HG02571 (cell line): ENCODE results near the gene LEKR1.
"Not testable (repeated sequence)": the region's sequence is repeated elsewhere in the genome, so short reads cannot be mapped to it uniquely, and the experiment has no call there.

Experiments
- ATAC-seq: cut with Tn5 transposase; IDR thresholded peaks from one replicate; pipeline ENCODE4 v1.9.1; 2021; ENCODE audit warnings: mild to moderate bottlenecking, moderate library complexity; ENCODE audit not compliant: unreplicated experiment

LEKR1 gene

DNA sequence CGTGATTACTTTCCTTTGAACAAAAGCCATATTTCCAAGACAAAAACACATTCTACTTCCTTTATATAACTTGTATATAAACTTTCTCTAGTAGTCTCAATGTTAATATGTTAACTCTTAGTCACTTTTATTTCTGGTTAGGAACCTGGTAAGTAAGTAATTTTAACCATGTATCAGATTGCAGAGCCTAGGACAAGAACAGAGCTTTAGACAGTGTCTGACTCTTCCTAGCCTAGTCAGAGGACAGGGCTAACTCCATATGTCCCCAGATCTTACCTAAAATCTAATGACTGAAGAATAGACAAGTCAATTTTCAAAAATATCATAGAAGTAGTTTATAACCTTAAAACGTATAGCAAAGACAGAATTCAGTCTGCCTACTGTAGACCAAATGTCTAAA, 8.3 kb downstream of the LEKR1 start:
- no peak for ATAC-seq

DNA sequence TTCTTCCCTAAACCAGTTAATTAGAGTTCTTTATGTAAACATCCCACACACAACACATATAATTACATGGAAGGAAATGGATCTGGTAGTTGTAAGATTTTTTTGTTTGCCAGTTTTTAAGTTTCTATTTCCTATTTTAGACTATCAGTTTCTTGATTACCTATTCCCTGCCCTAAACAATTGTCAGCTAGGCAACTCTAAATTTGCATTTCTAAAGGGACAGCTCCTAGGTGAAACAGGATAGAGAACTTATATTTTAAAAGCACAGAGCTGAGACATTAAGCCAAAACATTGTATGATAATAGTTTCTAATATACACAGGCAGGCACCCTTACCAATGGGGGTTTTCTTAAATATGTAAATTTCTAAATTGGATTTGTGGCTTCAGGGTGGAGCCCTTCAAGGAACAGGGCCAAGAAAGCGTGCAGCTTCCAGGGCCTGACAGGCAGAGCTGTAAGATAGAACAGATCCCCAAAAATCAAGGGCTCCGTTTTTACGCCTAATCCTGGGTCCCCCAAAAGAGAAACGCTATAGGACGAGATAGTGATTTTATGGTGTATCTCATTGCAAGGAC, 8.9 kb downstream of the LEKR1 start:
- ATAC-seq, result no peak

DNA sequence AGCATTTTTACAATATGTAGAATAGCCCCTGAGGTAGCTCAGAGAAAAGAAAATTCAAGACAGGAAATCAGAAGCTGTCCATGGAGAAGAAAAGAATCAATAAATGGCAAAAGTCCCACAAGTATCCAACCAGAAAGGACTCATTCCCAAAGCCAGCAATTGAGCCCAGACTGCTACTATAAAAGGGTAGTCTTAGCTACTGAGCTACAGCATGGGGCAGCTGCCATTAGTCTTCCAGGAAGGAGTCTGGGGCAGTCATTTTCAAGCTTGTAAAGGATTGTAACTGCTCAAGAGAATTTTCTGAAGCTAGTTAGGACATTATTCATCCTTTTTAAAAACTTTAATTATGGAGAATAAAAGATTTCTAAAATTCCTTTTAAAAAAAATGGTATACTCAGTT, 10.5 kb downstream of the LEKR1 start:
- ATAC-seq, result no peak

DNA sequence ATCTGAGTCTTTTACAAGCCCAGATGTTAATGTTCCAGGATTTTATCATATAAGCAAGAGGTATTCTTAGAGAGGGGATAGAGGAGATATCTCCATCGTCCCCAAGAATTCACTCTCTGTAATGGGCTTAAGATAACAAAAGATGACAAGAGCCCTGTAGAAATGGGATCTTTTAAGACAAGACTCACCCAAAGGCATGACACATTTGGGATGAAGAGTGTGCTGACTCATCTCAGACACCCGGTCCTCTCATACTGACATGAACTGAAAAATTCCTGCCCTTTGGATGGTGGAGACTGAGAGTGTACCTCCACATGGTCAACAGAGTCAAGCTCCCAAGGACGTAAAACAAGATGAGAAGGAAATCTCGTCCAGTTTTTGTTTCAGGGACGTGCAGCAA, 11.0 kb downstream of the LEKR1 start:
- no peak for ATAC-seq

DNA sequence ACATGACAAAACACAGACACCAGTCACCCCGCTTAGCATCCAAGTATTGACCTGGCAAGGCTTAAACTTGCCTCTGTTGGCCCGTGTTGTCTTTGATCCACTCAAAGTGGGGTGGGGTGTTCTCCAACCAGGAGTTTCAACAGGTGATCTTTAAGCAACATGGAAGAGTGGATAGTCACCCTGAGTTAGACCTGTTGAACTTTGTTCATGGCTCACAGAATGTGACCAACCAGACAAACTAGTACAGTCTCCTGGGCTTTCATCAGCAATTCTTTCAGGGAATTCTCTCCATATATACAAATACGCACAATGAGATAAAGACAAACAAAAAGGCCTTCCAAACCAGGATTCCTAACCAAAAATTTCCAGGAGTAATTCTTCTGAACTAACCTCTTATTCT, 11.9 kb downstream of the LEKR1 start:
- ATAC-seq, result no peak

DNA sequence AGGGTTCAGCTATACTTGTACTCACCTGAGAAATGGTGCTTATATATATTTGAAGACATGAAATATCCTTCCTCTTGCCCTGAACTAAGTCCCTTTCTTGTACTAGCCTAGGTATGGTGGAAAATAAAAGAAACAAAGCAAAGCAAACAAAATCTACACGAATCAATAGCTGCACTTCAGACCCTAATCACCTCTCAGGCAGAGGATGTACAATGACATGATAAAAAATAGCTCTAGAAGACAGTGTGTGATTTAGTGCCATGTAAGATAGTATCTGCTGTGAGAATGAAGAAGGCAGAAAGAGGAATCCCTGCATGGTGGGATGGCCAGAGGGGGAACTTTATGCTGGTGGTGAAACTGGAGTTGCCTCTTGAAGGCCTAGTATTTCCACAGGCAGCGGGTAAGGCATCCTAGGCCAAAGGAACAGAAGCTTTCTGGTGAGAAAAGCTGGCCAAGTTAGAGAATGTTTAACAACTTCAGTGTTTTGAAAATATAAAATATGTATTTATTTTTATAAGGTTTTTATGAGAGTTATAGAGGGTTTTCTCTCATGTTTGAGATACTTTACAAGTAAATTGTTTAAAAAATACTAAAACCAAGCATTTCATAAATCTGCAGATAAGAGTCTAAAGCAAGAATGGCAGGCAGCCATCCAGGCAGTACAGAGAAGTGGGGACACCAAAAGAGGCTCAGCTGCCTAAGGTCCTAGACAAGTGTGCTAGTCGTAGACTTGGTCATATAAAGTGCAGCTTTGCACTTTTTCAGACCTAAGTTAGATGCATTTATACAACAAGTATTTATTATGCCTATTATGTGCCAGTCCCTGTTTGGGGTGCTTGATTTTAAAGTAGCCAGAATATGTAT, 14.9 kb downstream of the LEKR1 start:
- ATAC-seq, result no peak

DNA sequence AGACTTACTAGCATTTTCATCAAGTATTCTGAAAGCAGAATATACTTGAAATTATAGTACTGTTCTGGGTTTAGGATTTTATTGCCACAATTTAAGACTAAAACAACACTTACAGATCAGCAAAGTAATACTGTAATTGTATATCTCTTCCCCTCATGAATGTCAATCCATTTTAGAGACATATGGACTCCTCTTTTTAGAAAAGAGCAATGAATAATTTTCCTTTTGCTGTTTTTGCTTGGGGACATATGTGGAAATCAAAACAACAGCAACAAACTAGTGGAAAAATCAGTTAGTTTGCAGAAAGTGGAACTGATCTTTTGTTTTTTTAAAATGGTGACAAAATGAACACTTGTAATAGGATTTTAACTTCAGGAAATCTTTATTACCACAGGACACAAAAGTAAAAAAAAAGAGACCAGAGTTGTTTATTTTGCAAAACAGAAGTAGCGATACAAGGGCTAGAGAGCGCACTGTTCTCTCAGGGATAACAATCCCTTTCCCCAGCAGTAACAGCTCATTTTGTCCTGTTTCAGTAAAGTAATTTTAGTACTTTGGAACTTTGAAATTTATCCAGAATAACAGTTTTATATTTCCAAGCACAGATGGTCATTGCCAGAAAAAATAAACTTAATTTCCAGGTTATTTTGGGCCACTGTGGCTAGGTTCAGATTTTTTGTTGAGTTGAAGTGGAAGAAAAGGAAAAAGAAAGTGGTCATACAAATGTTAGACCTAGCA, 17.1 kb downstream of the LEKR1 start:
- ATAC-seq, result no peak

DNA sequence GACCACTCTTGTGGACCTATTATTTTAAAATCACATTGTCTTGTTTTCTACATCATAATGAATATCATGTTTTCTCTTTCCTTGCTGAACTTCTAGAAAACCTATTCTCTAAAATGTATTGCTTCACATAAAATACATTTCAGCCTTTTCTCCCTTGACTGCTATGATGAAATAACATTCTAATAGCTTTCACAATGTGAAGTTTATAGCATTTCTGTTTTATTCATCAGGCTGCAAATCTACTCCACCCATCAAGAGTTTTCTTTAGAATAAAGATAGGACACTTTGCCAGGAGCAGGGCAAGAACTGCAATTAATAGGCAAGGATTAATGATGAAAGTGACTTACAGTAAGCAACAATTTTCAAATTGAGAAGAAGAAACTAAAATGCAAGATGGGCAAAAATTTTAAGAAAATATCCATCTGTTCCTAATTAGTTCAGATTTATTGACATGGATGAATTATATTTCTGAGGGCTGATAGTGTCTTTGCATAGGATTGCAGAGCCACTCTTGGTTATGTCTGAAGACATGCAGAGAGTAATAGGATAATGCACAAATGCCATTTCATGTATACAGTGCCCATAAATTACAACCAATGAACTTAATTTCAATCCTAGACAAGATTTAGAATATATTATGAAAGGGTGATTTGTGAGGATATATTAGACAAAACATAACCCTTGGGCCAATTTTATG, 21.7 kb downstream of the LEKR1 start:
- ATAC-seq, result no peak

DNA sequence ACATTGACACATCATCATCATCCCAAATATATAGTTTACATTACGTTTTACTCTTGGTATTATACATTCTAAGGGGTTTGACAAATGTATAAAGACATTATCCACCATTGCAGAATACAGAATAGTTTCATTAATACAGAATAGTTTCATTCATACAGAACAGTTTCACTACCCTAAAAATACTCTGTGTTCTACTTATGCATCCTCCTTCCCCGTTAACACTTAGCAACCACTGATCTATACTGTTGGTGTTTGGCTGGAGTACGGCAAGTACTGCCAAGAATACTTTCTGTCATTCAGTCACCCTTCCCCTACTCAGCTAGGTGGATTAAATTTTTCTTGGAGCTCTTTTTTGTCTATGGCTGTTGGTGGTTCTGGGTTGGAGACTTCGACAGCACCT, 33.4 kb downstream of the LEKR1 start:
- peak; percentile 86 for ATAC-seq

DNA sequence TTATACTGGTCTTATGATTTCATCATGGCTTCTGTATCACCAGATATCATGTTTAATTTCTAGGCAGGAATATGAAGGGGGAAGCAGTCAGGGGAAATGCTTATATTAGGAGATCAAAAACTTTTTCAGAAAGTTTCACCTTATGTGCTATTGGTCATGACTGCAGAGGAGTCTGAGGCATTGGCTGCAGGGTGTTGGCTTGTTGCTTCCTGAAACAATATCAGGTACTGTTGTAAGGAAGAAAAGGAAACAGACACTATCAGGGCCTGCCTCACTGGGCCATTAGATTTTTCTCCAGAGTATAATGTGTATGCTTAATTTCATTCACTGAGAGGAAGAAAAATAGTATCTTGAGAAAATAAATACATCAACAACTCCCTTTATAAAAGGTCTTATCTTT, 34.7 kb downstream of the LEKR1 start:
- ATAC-seq, result no peak

DNA sequence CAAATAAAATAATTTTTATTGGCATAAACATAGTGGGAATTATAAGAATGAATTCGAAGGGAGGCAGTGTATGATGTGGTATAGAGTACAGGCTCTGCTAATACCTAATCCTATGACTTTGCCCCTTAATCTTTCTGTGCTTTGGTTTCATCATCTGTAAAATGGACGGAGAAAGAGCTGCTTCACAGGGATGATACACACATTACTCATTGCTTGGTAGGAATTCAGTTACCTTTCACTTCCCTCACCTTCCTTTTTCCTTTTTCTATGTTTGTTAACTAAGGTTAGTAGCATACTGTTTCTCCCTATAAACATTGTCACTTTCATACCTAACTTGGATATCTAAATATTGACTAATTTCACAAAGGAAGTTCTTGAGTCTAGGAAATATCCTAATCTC, 36.2 kb downstream of the LEKR1 start:
- no peak for ATAC-seq

DNA sequence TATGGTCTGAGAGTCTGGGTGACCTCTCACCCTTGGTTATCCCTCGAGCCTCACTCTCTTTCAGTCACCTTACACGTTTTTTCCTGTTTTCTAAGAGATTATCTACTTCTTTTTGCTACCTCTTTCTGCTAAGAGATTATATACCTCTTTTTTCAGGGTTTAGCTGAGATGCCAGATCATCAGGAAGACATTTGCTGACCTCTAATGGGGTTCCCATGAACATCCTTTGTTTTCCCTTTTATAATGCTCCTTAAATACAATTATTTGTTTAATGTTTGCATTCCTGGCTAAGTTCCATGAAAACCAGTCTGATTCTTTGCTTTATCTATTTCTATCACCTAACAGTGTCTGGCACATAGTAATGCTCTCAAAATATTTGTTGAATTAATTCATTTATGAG, 39.6 kb downstream of the LEKR1 start:
- ATAC-seq, result no peak

DNA sequence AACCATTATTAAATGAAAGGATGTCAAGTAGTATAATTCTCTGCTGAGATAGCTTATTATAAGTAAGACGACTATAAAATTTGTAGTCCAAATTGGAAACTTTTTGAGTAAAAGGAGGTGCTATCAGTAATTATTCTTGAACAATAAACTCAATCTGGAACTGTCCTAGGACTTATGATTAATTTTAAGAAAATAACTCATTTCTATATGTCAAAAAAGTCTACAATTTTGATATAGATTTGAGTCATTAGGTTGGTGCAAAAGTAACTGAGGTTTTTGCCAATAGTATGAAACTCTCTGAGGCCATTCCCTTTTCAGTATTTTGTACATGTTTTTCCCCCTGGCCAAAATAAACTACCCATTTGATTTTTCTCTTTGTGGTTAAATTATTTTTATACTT, 41.0 kb downstream of the LEKR1 start:
- ATAC-seq, result no peak

DNA sequence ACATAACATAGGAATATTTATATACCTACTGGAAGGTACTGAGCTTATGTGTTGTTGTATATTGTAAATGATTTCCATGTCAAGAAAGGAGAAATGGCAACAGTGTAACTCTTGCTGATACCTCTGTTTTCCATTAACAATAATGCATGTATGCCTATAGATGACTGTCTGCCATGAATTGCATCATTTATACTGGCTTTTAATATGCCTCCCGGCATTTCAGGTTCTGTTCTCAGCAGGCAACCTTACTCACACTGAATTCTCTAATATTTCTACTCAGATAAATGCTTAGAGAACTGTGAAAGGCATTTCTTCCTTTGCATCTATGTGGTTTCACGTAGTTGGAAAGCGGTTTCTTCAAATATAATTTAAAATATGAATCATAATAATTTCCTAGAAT, 41.8 kb downstream of the LEKR1 start:
- ATAC-seq, result no peak

DNA sequence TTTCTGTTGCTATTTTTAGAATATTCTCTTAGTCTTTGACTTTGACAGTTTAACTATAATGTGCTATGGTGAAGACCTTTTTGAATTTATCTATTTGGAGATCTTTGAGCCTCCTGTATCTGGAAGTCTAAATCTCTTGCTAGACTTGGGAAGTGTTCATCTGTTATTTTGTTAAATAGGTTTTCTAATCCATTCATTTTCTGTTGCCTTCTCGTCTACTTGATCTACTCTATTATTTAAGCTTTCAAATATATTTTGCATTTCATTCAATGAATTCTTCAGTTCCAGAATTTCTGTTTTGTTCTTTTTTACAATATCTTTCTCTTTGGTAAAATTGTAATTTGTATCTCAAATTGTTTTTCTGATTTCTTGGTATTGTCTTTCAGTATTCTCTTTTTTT, 47.8 kb downstream of the LEKR1 start:
- no peak for ATAC-seq

DNA sequence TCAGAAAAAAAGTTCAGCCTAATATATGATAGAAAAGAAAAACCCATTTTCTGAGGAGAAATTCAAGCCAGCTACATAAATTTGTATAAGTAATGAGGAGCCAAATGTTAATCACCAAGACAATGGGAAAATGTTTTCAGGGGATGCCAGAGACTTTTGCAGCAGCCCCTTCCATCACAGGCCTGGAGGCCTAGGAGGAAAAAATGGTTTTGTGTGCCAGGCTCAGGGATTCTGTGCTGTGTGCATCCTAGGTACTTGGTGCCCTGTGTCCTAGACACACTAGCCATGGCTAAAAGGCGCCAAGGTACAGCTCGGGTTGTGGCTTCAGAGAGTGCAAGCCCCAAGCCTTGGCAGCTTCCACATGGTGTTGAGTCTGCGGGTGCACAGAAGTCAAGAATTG, 53.3 kb downstream of the LEKR1 start:
- ATAC-seq, result not testable (repeated sequence)

DNA sequence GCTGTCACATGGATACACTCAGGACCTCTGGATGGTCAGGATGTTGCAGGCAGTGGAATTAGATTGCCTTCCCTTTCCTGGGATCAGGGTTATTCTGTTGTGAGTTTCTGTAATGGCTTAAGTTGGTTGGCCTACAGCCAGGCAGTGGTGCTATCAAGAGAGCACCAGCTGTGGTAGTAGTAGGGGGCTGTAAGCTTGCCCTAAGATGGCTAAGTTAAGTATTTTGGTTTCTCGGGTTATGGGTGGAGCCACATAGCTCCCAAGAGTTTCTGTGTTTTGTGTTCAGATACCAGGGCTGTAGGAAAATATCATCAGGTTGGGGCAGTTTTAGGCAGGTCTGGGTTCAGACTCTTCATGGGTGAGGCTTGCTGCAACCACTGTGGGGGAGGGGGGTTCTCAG, 59.6 kb downstream of the LEKR1 start:
- no peak for ATAC-seq

DNA sequence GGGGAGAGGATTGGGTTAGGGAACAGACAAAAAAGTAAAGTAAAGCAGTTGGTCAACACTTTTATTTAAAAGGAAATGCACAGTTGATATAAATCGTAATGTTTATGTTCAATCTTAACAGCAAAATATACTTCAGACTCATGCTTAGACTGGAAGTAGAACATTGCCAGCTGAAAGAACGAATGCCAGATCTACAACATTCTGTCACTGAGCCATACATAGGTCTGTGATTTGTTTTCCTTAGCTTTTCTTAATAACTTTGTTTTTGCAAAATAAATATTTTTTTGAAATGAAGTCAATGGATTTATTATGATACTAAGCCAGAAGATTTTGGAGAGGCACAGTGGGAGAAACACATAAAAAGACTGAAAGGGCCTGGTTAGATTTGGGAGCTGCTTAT, 62.0 kb downstream of the LEKR1 start:
- ATAC-seq, result no peak

DNA sequence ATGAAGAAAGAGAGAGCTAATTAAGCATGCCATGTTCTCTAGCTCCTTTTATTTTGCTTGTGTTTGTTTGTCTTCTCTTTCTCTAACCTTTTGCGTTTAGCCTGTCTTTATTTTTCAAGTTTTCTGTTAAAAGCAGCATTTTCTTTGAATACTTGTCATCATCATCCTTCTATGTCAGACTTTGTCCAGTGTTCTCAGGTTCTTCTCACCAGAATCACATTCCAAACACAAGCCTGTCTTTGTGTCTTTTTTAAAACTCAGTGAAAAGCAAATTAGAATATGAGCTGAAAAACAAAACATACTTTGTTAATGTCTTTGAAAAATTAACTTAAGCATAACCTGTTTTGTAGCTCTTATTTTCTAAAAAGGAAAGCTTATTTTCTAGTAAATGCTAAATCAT, 62.4 kb downstream of the LEKR1 start:
- ATAC-seq, result no peak

DNA sequence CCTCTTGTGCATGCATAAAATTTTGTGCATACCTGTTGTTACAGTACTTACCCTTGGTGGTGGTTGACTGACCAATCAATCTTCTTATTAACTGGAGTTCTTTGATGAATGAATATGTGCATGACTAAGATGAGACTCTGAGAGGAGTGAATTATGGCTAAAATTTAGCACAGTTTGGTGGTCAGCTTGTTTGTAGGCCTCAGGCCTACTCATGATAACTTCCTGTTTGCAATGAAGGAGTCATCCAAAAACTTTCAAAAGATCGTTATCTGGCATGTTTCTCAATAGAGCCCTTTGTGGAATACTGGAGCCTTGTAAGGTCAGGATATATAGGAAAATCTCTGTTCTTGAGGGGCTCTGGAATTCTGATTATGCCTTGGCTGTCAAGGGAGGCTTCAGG, 66.5 kb downstream of the LEKR1 start:
- ATAC-seq, result no peak

DNA sequence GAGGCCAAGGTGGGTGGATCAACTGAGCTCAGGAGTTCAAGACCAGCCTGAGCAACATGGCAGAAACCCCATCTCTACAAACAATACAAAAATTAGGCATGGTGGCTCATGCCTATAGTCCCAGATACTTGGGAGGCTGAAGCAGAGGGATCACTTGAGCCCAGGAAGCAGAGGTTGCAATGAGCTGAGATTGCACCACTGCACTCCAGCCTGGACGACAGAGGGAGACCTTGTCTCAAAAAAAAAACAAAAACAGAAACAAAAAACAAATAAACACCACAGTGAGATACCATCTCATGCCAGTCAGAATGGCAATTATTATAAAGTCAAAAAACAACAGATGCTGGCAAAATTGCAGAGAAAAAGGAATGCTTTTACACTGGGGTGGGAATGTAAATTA, 69.2 kb downstream of the LEKR1 start:
- not testable (repeated sequence) for ATAC-seq
